ENCODE results near the gene NPIPB2.

Gene NPIPB2

GRCh38 chr16:11901091-11901490 is 40.8 kb downstream of the NPIPB2 start:
- DNase-seq (ENCODE audit: low spot score), result no peak

GRCh38 chr16:11896486-11897176 is 45.2 kb downstream of the NPIPB2 start:
- no peak for DNase-seq (ENCODE audit: low spot score)

- no peak for DNase-seq (ENCODE audit: low spot score)
Observed at GRCh38 chr16:11893571-11893970, 48.3 kb downstream of the NPIPB2 start.

GRCh38 chr16:11892761-11893160 is 49.1 kb downstream of the NPIPB2 start:
- DNase-seq (ENCODE audit: low spot score), result no peak

- no peak for DNase-seq (ENCODE audit: low spot score)
Observed at GRCh38 chr16:11890231-11890965, 51.4 kb downstream of the NPIPB2 start.

- DNase-seq (ENCODE audit: low spot score), result no peak
Observed at GRCh38 chr16:11886881-11887280, 55.0 kb downstream of the NPIPB2 start.

GRCh38 chr16:11884035-11884434 is 57.8 kb downstream of the NPIPB2 start:
- no peak for DNase-seq (ENCODE audit: low spot score)

GRCh38 chr16:11880007-11880406 is 61.8 kb downstream of the NPIPB2 start:
- peak; percentile 36 for DNase-seq (ENCODE audit: low spot score)

GRCh38 chr16:11877374-11877773 is 64.5 kb downstream of the NPIPB2 start:
- no peak for DNase-seq (ENCODE audit: low spot score)

Measured in NAMALWA (cell line).